SU-DHL-6 (cell line): Measurements from ENCODE around the gene ADGRF4.

Experiments
- CTCF ChIP-seq: fragments of 200-600 bp; sonication (generic); IDR thresholded peaks from one replicate; pipeline ENCODE4 v1.5.1; 2017; ENCODE audit warnings: antibody characterized with exemption, mild to moderate bottlenecking, low read length, moderate library complexity; ENCODE audit not compliant: insufficient read depth, poor library complexity, severe bottlenecking
- EZH2phosphoT487 ChIP-seq: fragments of 200-600 bp; sonication (generic), shearing (Covaris generic); conservative IDR thresholded peaks from 2 replicates; pipeline ENCODE4 v1.6.1; 2018; ENCODE audit warnings: mild to moderate bottlenecking, antibody characterized with exemption, low read length, moderate library complexity, mixed read lengths

DNA sequence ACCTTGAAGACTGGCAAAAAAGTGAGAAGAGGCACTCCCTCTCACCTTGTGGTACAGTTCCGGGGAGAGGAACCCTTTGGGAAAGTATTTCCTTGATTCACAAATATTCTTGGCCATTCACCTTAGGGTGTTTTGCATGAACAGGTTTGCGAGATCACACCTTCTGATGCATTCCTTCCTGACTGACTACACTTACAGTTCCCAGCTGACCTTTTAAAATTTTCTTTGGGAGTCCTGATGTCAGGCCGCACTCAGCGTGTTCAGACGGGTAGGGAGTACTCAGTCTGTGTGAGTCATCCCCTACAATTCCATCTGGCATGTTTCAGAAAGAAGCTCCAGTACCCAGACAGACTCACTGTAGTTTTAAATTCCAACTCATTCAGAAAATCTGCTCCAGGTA, 1.7 kb downstream of the ADGRF4 start:
- no peak for TF ChIP-seq CTCF
- TF ChIP-seq EZH2phosphoT487: no peak
